IPS DF 4.7 (cell line): ENCODE measurements around the gene APC2.

ENCODE experiments used
- DNase-seq: peaks from one replicate; pipeline ENCODE4 v3.0.0-alpha.2; 2013; ENCODE audit warnings: low spot score; ENCODE audit errors: extremely low read depth

APC2 gene

DNA sequence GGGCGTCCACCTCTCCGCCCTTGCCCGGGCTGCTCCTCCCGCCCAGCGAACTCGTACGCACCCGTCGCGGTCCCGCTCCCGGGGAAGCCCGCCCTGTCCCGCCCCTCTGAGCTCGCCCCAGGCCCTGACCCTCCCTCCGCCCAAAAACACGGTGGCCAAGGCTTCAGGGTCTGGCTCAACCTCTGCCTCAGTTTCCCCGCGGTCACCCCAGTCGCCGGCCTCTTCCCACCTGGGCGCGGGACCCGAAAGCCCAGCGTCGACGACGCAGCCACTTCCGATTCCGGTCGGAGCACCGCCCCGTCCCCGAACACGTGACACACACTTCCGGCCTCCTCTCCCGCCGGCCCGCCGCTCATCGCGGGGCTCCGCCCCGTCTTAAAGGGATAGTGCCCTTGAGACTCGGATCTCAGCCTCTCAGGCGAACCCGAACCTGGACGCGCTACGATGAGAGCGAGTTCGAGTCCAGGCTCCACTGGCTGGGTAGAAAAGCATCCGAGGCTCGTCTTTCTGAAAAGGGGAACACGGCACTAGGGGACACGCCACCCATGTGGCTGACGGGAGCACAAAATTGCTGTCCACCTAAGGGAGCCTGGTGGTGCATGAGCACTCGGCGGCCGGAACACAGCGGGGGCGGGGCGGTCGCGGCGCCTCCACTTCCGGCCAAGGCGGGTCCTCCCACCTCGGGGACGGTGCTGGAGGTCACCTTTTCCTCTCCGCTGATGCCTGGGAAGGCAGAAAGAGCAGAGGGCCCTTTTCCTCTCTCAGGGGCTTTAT is 29.2 kb downstream of the APC2 start, which contains the start of gene C19orf25:
Gene C19orf25, minus strand, starts transcription at position 282 of the 774 bp plus-strand sequence. CDS start 312 bp downstream, outside the sequence.
- no peak for DNase-seq

- no peak for DNase-seq
Observed at GRCh38 chr19:1481224-1481892, 31.4 kb downstream of the APC2 start.

DNA sequence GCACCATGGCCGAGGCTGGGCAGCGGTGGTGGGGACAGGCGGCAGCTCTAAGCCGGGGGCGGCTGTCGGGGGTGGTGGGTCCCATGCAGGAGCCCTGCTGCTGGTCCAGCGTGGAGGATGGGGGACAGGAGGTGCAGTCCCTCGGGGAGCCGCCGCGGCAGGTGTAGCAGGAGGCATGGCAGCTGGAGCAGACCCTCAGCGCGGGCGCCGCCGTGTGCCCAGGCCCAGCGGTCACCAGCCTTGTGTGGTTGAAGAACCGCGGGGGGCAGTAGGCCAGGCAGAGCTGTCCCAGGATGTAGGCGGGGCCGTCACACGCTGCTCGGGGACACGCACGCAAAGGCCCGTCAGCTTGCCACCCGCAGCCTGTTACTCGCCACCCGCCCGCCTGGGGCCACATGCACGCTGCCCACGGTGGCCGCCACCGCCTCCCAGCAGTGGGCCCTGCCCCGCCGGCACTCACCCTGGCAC is 32.0 kb downstream of the APC2 start:
- no peak for DNase-seq

DNA sequence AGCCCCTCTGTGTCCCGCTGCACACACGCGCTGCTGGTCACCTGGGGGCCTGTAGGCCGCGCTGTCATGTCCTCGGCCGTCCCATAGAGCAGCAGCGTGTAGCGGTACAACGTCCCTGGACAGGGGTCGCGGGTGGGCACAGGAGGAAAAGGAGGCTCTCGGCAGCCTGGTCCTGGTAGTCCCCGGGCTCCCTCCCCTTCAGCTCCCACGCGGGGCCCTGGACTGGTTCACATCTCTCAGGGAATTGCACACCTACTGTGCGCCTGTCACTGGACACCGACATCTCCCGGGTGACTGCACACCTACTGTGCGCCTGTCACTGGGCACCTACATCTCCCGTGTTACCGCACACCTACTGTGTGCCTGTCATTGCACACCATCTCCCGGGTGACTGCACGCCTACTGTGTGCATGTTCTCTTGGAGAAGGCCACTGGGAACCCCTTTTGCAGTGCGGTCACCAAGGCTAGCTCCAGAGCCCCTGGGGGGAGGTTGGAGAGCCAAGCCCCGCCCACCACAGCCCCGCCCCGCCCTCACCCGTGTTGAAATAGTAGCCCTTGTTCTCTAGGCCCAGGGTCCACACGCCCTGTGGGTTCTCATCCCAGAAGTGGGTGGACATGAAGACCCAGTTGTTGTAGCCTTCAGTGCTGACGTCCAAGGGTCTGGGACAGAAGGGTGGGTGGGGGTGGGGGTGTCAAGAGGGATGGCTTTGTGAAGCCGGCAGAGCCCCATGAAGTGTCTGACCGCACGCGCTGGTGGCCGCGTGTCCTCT is 32.6 kb downstream of the APC2 start:
- no peak for DNase-seq

DNA sequence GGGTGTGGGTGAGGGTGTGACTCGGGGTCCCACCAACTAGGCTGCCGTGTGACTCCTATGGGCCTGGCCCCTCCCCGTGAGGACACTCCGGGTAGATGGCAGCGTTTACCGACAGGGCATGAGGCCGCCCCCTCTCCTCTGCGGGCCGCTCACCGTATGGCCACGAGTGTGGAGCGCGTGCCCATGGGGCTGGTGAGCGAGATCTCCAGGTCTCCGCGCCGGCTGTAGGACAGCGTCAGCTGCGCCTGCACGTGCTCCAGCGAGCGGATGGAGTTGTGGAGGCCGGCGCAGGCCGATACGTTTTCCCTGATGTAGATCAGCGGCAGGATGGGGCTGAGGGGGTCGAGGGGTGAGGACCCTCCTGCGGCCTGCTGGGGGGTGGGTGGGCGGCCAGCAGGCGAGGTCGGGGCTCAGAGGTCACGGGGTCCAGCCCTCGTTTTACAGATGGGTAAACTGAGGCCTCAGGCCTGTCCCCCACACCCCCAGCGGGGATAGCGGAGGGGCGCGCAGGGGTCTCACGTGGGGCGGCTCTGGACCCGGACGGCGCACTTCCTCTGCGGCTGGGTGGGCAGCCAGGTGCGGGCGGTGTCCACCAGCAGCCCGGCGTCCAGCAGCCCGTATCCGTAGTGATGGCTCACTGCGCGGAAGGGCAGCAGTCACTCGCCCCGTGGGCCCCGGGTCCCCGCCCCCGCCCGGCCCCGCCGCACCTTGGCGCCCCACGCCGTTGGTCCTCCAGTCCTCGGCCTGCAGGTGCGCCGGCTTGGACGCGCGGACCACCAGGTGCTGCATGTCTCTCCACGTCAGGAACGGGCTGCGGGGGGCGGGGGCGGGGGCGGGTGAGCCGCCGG is 33.4 kb downstream of the APC2 start:
- DNase-seq: no peak

DNA sequence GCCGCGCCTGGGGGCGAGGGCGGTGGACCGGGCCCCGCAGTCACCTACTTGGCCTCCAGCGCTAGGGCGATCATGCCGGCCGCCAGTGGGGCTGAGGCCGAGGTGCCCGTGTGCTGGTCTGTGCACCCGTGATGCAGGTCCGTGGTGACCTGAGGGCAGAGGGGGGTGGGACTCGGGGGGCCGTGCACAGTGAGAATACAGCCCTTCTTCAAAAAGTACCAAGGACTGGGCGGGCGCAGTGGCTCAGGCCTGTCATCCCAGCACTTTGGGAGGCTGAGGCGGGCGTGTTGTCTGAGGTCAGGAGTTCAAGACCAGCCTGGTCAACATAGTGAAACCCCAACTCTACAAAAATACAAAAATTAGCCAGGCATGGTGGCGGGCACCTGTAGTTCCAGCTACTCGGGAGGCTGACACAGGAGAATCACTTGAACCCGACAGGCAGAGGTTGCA is 34.1 kb downstream of the APC2 start:
- no peak for DNase-seq

DNA sequence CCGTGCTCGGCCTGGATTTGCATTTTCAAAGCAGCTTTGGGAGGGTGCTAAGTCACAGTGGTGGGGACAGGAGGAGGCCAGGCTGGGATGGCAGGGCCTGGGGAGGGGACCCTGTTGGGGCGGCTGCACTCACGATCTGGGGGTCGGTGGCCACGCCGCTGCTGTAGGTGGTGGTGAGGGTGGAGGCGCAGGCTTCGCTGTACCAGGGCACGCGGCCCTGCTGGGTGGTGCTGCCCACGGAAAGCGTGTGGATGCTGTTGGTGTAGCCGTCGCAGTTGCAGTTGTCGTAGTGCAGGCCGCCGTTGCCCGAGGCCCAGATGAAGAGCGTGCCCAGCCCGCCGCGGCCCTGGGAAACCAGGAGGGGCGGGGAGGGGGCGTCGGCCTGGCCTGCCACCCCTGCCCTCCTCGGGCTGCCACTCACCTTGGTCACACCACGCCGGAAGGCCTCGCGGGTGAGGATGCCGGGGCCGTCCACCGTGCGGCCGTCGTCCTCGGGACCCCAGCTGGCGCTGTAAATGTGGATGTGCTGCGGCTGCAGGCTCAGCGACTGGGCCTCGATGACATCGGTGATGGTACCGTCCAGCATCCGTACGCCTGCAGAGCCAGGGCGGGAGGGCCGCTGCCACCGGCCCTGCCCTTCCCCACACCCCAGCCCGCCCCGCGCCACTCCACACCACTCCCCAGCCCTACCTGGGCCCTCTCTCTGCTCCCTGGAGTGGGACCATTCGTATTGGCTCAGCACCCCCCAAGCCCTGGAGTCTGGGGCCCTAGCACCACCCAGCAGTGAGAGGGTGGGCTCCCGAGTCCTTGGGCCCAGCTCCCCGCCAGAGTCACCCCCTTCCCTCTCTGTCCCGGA is 37.0 kb downstream of the APC2 start:
- DNase-seq: no peak

DNA sequence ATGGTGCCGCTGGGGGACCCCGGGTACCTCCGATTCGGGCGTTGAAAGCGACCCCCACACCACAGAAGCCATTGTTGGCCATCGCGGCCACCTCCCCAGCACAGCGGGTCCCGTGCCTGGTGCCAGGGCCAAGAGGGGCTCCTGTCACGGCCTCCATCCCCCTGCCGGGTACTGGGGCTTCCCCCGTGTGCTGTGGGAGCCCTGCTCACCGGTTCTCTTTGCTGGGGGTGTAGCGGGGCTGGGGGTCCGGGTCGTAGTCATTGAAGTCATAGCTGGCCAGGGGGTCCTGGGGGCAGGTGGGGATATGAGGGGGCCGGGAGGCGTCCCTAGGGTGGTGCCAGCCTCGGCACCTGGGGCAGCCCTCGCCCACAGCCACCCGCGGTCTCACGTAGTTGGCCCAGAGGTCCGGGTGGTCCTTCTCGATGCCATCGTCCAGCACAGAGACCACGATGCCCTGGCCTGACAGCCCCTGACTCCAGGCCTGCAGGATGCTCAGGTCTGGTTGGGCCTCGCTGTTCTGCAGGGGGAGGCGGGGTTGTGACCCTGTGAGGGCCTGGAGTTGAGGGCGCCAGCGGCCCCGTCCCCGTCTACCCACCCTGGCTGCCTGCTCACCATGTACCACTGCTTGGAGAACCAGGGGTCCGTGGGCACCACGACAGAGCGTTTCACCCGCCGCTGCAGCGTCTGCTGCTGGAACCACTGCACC is 37.8 kb downstream of the APC2 start:
- no peak for DNase-seq

DNA sequence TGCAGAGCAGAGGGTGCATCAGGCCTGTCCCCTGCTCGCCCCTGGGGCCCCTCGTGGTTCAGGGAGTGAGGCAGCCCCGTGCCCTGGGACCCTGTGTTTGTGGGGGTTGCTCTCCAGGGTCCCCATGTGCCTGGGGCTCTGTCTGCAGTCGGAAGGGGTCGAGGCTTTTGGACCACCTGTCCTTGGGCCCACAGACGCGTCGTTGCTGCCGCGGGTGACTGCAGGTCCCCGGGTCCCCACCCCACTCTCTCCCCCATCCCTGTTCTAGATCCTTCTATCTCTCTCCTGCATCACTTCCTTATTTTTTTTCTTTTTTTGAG is 38.3 kb downstream of the APC2 start:
- no peak for DNase-seq

DNA sequence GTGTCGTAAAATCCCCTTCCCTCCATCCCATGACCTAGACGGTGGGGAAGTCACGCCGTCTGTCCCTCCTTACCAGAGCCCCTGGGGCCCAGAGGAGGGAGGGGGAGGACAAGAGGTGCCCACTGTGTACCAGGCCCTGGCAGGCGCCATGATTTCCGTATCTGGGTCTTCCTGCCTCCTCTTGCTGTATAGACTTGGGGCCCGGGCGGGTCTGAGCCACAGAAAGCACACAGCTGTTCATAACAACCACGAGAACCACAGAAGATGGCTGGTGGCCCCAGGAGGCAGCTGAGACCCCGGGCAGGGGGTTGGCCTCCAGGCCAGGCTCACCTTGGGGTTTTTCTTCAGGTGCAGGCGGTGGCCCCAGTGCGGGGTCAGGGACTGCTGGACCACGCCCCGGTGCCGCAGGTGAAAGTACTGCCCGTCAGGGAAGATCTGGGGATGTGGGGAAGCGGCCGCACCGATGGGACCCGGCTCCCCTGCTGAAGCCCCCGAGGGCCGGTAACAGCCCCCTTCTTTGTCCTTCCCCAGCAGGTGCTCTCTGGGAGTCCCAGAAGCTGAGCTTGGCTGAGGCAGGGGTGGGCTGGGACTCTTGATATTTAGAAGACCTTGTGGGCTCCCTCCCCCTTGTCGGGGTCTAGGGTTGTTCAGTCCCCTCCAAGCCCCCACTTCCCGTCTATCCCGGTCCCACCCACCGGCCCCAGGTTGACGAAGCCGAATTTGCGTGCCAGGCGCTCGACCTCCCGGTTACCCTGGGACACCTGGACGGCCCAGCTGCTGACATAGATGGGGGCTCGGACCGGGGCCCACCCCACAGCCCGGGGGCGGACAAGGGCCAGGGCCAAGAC is 39.8 kb downstream of the APC2 start:
- no peak for DNase-seq

- peak; percentile 64 for DNase-seq
Observed at GRCh38 chr19:1490311-1491113, 40.6 kb downstream of the APC2 start, which contains the start of gene PCSK4. PCSK4 (minus strand) TSS chr19:1490350; CDS start chr19:1490346, 4 bp downstream.

GRCh38 chr19:1491114-1491848 is 41.4 kb downstream of the APC2 start, which contains the start of gene REEP6:
REEP6 (plus strand) TSS chr19:1491181; CDS start chr19:1491270, 89 bp downstream.
- DNase-seq: no peak

GRCh38 chr19:1491849-1492170 is 41.9 kb downstream of the APC2 start:
- DNase-seq: no peak

DNA sequence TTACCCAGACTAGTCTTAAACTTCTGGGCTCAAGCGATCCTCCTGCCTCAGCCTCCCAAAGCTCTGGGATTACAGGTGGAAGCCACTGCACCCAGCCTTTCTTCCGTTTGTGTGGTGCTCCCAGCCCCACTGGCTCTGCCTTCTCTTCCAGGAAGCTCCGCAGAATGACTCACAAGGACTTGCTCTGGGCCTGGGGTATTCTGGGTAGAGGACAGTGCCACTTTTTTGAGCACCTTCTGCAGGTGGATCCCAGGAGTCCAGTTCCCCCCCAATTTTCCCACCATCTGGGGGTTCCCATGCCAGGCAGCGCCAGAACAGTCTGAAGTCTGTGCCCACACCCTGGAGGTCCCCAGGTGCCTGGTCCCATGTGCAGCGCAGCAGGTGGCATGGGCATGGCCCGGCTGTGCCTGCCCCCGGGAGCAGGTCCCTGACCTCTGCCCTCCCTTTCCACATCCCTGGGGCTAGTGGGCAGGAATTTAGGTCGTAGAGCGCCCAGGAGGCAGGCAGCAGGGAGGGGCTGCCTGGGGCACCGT is 42.6 kb downstream of the APC2 start:
- DNase-seq: no peak

DNA sequence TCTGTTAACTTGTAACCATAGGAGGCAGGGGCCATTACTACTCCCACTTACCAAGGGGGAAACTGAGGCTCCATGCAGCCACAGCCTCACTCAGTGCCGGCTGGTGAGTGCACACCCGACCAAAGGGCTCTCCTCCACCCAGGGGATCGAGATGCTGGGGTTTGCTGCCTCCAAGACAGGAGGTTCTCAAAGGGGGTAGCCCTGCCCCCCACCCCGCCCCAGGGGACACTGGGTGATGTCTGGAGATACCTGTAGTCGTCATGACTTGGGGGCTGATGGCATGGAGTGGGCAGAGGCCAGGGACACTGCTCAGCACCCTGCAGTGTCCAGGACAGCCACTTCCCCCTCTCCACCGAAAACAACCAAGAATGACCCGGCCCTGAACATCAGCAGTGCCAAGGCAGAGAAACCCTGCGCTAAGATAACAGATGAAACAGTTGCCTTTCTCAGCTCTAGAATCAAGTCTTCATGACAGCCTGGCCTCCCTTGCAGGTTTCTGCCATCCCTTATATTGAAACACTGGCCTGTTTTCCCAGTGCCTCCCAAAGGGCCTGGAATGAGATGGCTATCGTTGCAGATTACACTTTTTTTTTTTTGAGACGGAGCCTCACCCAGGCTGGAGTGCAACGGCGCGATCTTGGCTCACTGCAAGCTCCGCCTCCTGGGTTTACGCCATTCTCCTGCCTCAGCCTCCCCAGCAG is 44.3 kb downstream of the APC2 start:
- no peak for DNase-seq
